Gastroesophageal sphincter (tissue), 4 donors: ENCODE results near the gene TMEM51. TPM values are rescaled to one million over a fixed set of nuclear protein-coding genes. Genes with fewer than 3 reads are reported as not detected.

ENCODE experiments used
- ATAC-seq: fragments of 150-250 bp; one replicate; pipeline ENCODE4 v1.9.1; 2016; ENCODE audit warnings: mild to moderate bottlenecking, moderate library complexity
- H3K27ac ChIP-seq, 4 donors: fragments of 200-600 bp; sonication (generic) in 3 of 4; 1 replicate in 3 of 4; 2 replicates in 1 of 4; pipeline ENCODE4 v1.5.1; 2016 to 2019
- H3K27me3 ChIP-seq: fragments of 200-600 bp; sonication (generic); one replicate; pipeline ENCODE4 v1.5.1; 2019
- H3K36me3 ChIP-seq, 2 donors: fragments of 200-600 bp; sonication (generic); one replicate each; pipeline ENCODE4 v1.5.1; 2019; ENCODE audit warnings: control low read depth in 1 of 2
- H3K4me1 ChIP-seq, 3 donors: fragments of 200-600 bp; sonication (generic); 1 replicate in 2 of 3; 2 replicates in 1 of 3; pipeline ENCODE4 v1.5.1; 2016 to 2019; ENCODE audit warnings: control low read depth in 2 of 3
- H3K4me3 ChIP-seq, 2 donors: fragments of 200-600 bp; sonication (generic); one replicate each; pipeline ENCODE4 v1.5.1; 2019; ENCODE audit warnings: mild to moderate bottlenecking in 1 of 2, moderate library complexity in 1 of 2
- H3K9me3 ChIP-seq, 3 donors: fragments of 200-600 bp; sonication (generic); one replicate each; pipeline ENCODE4 v1.5.1; 2017 to 2019; ENCODE audit warnings: control low read depth in 2 of 3
- EP300 ChIP-seq: sonication (generic); formaldehyde crosslinking; IDR thresholded peaks from one replicate; pipeline ENCODE4 v1.6.1; 2017; ENCODE audit warnings: antibody characterized with exemption, mild to moderate bottlenecking
- POLR2A ChIP-seq, 2 donors: fragments of 450-650 bp; IDR thresholded peaks; one replicate each; pipeline ENCODE4 v1.6.1; 2017; ENCODE audit warnings: antibody characterized with exemption in 2 of 2, mild to moderate bottlenecking in 2 of 2, moderate library complexity in 1 of 2
- POLR2AphosphoS5 ChIP-seq: sonication (generic); formaldehyde crosslinking; IDR thresholded peaks from one replicate; pipeline ENCODE4 v1.6.1; 2017; ENCODE audit warnings: antibody characterized with exemption
- WGBS, 2 donors: methylation state at CpG; one replicate each; pipeline ENCODE4 v1.1.5; 2018; ENCODE audit warnings: low coverage in 1 of 2; 5-methylcytosine and 5-hydroxymethylcytosine counted together
- total RNA-seq, 4 donors: library from RNA; depleted of rRNA; stranded (reverse); fragments of >200 nt; gene quantifications; one replicate each; pipeline ENCODE4 v1.1.0, GENCODE V29; 2016
- TF ChIP-seq, protein P1 (sequence below), 4 experiments: fragments of 200-600 bp in 2 of 4; fragments of 450-650 bp in 2 of 4; sonication (generic) in 1 of 4; IDR thresholded peaks; one replicate each; pipeline ENCODE4 v1.5.1; 2017 to 2019; ENCODE audit warnings: antibody characterized with exemption in 4 of 4, mild to moderate bottlenecking in 2 of 4, moderate library complexity in 2 of 4

Gene TMEM51
- total RNA-seq, 4 donors from 2014 or later: 12.6 to 34.7 (median 17.7) TPM

DNA sequence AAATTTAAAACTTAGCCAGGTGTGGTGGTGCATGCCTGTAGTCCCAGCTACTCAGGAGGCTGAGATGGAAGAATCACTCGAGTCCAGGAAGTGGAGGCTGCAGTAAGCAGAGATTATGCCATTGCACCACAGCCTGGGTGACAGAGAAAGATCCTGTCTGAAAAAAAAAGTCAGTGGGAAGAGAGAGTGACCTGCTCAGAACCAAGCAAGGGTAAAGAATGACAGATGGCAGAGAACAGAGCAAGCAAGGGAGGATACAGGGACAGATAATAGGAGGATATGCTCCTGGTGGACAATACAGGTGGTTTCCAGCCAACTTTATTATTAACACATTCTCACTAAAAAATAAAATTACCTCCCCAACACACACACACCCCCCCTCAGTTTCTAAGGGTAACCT lies 4.6 kb upstream of the TMEM51 start:
- whole genome bisulfite sequencing, 2 donors: 0% methylated on average over 1 of the region's 1 CpG
- H3K4me3 ChIP-seq: no peak overlapping the region
- ATAC-seq: no peak
- peaks cover 0 to 39% (median 7%) of the 10 kb centered on the region in 3 donors for H3K4me1 ChIP-seq
- H3K27ac ChIP-seq: no peak overlapping the region
- no peaks in the 10 kb centered on the region for H3K9me3 ChIP-seq
- no peaks in the 10 kb centered on the region for H3K27me3 ChIP-seq
- no peak for TF ChIP-seq EP300
- TF ChIP-seq, protein P1, sequence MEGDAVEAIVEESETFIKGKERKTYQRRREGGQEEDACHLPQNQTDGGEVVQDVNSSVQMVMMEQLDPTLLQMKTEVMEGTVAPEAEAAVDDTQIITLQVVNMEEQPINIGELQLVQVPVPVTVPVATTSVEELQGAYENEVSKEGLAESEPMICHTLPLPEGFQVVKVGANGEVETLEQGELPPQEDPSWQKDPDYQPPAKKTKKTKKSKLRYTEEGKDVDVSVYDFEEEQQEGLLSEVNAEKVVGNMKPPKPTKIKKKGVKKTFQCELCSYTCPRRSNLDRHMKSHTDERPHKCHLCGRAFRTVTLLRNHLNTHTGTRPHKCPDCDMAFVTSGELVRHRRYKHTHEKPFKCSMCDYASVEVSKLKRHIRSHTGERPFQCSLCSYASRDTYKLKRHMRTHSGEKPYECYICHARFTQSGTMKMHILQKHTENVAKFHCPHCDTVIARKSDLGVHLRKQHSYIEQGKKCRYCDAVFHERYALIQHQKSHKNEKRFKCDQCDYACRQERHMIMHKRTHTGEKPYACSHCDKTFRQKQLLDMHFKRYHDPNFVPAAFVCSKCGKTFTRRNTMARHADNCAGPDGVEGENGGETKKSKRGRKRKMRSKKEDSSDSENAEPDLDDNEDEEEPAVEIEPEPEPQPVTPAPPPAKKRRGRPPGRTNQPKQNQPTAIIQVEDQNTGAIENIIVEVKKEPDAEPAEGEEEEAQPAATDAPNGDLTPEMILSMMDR (IDR thresholded peaks at IDR 0.05): no peak
- no peaks in the 10 kb centered on the region for H3K36me3 ChIP-seq

DNA sequence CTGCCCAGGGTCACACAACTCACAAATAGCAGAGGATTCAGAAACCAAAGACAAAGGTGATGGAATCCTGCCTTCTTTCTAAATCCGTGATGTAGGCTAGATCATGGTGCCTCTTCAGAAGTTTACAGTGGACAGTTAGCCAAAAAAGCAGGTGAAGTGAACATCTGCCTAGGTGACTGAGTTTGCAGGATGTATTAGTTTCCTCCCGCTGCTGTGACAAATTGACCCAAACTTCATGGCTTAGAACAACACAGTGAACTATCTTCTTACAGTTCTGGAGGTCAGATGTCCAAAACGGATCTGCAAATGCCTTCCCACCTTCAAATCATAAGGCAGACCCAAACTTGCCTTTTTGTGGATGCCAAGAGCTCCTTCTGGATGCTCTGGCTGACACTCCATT lies 3.2 kb upstream of the TMEM51 start:
- Histone ChIP-seq H3K4me3 (no peak overlapping the region), H3K27me3 (no peaks in the 10 kb centered on the region), H3K36me3 (no peaks in the 10 kb centered on the region), H3K4me1 (peaks cover 0 to 53% (median 10%) of the 10 kb centered on the region in 3 donors), H3K27ac (peak overlapping the region in 2 of 4 donors; percentile 36 to 92), H3K9me3 (no peaks in the 10 kb centered on the region)
- no peak for ATAC-seq
- TF ChIP-seq, protein P1 (IDR thresholded peaks at IDR 0.05): no peak
- TF ChIP-seq POLR2AphosphoS5 (no peak), EP300 (no peak), POLR2A (IDR thresholded peaks at IDR 0.05) (no peak)
- 90% methylated on average over 3 of the region's 3 CpGs for WGBS, 2 donors

DNA sequence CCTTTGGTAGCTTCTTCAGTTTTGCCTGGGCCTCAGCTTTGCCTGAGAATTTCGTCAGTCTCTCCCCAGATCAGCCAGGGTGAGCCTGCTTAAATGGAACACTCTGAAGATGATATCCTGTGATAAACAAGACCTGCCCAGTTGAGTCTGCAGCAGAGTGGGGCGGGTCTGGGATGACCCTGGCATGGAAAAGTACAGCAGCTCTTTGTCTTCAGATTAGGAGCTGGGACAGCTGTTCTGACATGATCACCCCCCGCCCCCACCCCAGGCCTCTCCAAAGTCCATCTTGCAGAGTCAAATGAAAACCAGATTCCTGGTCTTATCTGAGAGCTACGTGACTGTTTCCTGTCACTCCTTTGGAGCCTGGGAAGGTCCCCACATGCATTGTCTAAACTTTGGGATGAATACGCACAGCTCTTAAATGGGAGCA lies 2.2 kb upstream of the TMEM51 start:
- 34 to 38% methylated on average over 3 to 4 of the region's 5 CpGs for WGBS, 2 donors
- H3K9me3 ChIP-seq: no peaks in the 10 kb centered on the region
- H3K27ac ChIP-seq: peak overlapping the region in 3 of 4 donors; percentile 91 to 93 (median 92)
- no peak overlapping the region for H3K4me3 ChIP-seq
- TF ChIP-seq, protein P1 (IDR thresholded peaks at IDR 0.05): no peak
- no peak for TF ChIP-seq POLR2A (IDR thresholded peaks at IDR 0.05)
- TF ChIP-seq POLR2AphosphoS5: no peak
- TF ChIP-seq EP300: no peak
- H3K27me3 ChIP-seq: no peaks in the 10 kb centered on the region
- ATAC-seq: no peak
- peaks cover 0 to 57% (median 10%) of the 10 kb centered on the region in 3 donors for H3K4me1 ChIP-seq
- no peaks in the 10 kb centered on the region for H3K36me3 ChIP-seq

DNA sequence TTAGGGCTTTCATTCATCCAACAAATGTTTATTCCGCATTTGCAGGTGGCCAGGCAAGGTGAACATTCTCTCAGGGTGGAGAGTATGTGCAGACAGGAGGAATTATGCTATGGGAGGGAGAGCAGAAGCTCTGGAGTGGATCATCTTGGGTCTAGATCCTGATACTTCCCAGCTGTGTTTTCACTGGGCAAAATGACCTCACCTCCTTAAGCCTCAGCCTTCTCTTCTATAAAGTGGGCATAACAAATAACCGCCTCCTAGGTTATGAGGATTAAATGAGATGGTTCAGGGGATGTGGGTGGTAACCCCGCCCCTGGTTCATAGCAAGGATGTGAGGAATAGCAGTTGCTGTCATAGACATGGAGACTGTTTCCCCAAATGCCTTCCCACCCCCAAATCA lies 1.7 kb upstream of the TMEM51 start:
- H3K9me3 ChIP-seq: no peaks in the 10 kb centered on the region
- WGBS, 2 donors: 30 to 56% methylated on average over 2 to 3 of the region's 3 CpGs
- H3K4me3 ChIP-seq: peak overlapping the region in 1 of 2 donors; percentile 95
- no peaks in the 10 kb centered on the region for H3K36me3 ChIP-seq
- H3K4me1 ChIP-seq: peaks cover 0 to 60% (median 10%) of the 10 kb centered on the region in 3 donors
- ATAC-seq: no peak
- H3K27me3 ChIP-seq: no peaks in the 10 kb centered on the region
- H3K27ac ChIP-seq: peak overlapping the region in 3 of 4 donors; percentile 91 to 93 (median 92)
- TF ChIP-seq POLR2A (IDR thresholded peaks at IDR 0.05) (no peak), EP300 (no peak), POLR2AphosphoS5 (no peak)
- TF ChIP-seq, protein P1 (IDR thresholded peaks at IDR 0.05): no peak

DNA sequence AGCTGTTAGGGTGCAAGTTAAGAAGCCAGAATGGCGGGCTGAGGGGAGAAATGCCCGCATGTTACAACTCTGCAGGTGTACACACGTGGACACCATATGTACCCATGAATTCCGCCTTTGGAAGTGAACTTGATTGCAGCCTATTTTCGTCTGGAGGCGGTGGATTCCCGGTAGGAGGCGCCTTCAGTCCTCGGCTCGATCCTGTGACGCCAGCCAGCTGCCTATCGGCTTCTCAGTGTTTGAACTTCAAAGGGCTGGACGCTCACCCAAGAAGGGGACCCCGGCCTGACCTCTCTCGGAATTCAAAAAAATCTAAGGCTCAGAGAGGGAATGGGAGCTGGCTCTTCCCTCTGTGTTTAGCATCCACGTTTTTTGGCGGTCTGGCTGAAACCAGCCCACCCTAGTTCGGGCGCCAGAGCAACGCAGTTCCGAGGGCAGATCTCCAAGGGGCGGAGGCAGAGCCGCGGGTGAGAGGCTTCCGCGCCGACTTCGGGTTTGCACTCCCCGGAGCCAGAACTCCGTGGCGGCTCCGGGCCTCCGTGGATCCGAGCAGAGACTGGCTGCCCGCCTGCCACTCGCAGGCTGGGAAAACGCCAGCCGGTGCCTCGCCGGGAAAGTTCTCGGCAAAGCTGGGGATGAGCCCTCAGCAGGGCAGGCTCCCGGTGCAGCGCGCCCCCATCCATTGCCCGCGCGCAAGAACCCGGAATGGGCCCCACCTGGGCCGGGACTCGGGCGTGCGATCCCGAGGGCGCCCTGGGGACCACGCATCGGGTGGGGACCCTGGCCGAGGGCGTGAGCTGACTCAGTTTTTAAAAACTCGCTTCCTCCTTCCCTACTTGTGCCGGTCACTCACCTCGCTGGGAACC lies 996 bp upstream of the TMEM51 start:
- TF ChIP-seq POLR2AphosphoS5 (peak; percentile 67), EP300 (no peak), POLR2A (IDR thresholded peaks at IDR 0.05) (no peak)
- TF ChIP-seq, protein P1 (IDR thresholded peaks at IDR 0.05): peak; percentile 29 to 85 (median 73)
- peak; percentile 76 for ATAC-seq

More for the DNA sequence above, 996 bp upstream of the TMEM51 start:
- WGBS, 2 donors: no CpG with 5 or more reads among the region's 61 CpGs
- H3K4me3 ChIP-seq: peak overlapping the region; percentile 54 to 95
- H3K4me1 ChIP-seq: peaks cover 0 to 67% (median 10%) of the 10 kb centered on the region in 3 donors
- H3K36me3 ChIP-seq: no peaks in the 10 kb centered on the region
- peak overlapping the region; percentile 64 to 93 (median 92) for H3K27ac ChIP-seq
- H3K9me3 ChIP-seq: no peaks in the 10 kb centered on the region
- H3K27me3 ChIP-seq: no peaks in the 10 kb centered on the region
